Embryonic facial prominence (tissue), 1 donor: ENCODE data around the gene PSAPL1.

Source experiments
- DNase-seq: peaks from one replicate; pipeline ENCODE4 v3.0.0-alpha.2; 2016; ENCODE audit errors: extremely low spot score

Gene PSAPL1

DNA sequence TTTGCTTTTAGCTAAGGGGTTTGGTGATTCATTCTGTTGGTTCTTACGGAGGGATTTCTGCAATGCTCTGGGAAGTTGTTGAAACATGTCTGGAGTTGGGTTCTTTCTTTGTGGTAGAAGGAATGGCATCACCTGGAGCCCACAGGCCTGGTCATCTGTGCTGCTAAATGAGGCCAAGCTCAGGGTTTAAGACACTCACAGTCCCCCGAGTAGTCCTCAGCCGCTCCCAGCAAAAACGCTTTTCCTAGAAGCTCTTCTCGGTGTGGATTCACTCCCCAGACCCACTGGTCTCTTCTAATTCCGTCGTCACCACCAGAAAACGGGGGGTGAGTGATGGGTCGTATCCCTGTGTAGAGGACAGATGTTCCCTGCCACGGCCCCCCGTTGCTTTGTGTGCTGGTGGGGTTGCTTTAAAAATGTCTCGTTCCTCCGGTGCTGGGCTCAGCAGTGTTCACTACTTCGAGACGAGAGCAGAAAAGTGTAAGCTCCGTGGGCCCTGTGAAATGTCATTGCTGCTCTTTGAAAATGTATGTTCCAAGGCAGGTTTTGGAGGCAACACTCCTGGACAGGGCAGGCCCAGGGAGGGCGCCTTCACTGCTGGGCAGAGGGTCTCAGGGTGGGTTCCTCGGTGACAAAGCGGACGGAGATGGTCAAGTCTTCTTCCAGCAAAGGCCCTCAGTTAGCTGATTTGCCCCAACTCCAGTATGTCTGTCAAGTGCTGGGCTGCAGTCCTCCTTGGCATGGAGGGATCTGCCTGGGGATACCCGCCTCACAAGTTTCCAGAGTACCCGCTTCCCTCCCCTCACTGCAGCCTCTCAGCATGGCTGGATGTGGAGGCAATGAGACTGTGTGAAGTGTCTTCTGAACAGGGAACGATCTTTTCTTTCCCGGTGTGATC lies 37.3 kb downstream of the PSAPL1 start:
- DNase-seq: no peak

DNA sequence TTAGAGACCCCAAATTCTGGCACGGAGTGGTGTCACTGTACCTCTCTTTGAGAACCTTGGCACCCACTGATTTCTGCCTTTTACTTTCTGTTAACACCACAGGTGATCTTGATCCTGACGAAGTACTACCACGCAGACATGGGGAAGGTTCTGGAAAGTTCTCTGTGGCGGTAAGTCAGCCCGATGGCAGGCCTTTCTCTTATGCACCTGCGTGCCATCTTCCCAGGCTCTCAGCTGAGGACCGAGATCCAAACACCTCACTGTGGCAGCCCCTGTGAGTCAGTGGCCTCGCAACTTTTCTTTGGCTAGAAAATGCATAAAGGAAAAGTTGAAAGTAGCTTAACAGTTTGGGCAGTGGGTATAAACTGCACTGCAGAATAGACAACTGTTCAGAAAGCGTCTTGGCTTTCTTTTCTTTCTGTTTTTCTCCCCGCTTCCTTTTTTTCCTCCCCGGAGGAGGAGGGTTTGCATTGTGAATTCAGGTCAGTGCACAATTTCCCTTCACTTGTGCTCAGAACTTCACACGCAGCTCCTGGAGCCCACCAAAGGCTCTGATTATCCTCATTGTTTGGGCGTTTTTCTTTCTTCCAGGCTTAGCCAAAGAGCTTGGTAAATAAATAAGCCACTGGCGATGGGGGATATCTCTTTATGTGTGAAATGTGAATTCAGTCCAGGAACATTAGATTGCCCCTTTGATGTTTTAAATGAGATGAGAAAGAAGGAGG lies 38.4 kb downstream of the PSAPL1 start:
- no peak for DNase-seq

DNA sequence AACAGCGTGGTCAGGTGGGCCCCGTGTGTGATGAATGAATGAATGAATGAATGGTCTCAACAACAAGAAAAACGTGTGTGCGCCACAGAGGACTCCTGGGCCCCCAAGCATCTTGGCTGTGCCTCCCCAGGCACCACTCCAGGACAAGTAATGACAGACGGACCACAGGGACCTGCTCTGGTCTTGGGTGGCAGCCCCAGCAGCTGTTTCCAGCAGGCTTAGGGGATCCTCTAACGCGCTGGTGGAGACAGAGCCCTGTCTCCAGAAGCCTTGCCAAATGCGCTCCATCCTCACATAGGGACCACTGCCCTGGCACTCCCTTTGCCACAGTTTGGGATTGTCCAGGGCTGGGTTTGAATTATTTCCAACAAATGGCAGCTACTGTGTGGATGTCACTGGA lies 39.1 kb downstream of the PSAPL1 start:
- no peak for DNase-seq

DNA sequence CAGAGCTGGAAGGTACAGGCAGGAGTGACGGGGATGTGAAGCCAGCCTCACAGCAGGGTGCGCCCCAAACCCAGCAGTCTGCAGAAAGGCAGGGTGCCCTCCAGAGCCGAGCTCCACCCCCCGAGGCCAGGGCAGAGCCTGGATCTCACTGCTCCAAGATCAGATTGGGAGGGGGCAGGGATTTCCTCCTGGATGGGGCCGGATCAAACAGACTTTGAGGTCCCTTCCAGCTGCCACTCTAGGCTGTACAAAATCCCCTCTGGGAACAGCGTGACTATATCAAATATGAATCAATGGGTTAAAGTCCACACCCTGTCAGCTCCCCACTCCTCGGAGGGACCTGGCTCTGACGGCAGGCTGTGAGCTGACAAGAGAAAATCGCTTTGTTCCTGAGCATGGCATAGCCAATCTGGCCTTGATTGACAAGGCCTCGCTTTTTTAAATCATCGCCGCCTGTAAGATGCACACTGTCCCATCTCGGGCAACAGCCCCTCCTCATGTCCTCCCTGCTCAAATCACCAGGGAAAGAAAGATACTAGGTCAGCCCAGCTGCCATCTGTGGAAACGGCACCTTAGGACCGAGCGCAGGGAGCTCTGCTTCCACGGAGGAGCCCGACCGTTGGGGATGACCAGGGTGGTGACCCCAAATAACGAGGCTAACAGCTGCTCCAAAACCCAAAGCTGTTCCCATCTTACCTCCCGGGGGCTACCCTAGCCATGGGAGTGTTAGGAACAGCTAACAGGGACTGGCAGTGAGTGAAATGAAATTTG lies 39.9 kb downstream of the PSAPL1 start:
- DNase-seq: no peak

DNA sequence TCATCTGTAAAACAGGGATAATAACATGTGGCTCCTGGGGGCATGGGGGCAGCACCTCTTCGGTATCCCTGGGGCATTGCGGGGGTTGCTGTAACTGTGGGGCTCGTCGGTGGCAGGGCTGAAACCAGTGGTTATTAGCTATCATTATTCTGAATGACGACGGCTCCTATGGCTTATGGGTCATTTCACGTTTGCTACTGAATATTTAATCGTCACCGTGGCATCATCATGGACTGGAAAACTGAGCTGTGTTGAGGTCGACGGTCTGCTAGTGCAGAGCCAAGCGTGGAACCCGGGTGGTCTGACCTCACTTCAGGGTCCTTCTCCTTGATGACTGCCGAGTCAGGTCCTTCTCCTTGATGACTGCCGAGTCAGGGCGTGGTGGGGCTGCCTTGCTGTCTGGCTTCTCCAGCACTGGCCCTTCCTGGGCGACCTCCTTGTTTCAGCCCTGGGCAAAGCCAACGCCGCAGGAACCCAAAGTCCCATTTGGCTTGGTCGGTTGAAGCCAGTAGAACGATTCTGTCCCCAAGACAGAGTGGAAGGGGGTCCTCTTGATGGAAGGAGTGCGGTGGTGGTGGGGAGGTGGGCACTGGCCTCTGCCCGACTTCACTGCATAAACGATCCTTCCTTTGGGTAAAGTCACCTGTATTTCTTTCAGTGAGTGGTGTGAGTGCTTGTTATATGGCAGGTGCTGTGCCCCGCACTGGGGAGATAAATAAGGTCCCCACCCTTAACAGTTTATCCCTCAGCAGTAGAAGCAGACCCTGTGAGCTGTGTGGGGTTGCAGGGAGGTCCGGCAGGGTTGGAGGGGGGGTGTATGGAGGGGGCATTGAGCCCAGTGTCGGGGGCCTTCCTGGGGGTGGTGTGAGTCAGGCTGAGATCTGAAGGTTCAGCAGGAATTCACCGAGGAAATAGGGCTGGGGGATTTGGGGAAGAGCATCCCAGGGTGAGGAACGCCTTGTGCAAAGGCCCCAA lies 40.8 kb downstream of the PSAPL1 start:
- DNase-seq: no peak

DNA sequence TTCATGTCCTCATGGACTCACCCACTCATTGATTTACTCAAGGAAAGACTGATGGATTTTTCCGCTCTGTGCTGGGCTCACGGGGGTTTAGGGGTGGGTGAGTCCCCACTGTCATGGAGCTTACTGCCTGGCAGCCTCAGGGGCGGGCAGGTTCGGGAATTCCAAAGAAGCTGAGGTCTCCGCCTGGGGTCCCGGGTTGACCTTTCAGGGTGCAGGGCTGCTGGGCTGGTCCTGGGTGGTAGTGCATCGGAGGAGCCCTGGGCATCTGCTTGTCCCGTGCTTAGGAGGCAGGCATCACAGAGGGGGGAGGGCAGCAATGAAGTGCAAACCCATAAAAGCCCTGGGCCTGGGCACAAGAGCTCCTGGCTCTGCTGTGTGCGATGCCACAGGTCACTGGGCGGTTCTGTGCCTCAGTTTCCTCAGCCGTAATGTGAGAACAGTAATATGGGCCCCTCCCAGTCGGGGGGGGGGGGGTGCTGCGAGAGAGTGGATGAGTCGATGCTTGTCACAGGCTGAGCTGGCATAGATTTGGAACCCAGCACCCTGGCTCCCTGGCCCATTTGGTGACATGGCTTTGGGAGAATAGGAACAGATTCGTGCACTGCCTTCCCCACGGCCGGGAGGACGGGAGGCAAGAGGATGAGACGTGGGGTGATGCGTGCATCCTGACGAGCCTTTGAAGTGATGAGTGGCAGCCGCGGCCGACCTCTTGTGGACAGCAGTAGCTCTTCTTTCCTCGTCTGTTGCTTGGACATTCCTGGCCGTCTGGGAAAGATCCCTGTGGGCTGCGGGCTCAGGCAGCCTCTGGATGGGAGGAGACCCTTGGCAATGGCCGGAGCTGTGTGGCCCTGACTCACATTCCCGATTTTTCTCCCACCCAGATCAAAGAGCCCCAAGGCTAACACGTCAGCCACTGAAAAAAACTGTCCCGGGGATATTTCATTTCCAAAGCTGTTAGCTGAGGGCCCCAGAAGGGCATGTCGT lies 42.0 kb downstream of the PSAPL1 start:
- DNase-seq: no peak

DNA sequence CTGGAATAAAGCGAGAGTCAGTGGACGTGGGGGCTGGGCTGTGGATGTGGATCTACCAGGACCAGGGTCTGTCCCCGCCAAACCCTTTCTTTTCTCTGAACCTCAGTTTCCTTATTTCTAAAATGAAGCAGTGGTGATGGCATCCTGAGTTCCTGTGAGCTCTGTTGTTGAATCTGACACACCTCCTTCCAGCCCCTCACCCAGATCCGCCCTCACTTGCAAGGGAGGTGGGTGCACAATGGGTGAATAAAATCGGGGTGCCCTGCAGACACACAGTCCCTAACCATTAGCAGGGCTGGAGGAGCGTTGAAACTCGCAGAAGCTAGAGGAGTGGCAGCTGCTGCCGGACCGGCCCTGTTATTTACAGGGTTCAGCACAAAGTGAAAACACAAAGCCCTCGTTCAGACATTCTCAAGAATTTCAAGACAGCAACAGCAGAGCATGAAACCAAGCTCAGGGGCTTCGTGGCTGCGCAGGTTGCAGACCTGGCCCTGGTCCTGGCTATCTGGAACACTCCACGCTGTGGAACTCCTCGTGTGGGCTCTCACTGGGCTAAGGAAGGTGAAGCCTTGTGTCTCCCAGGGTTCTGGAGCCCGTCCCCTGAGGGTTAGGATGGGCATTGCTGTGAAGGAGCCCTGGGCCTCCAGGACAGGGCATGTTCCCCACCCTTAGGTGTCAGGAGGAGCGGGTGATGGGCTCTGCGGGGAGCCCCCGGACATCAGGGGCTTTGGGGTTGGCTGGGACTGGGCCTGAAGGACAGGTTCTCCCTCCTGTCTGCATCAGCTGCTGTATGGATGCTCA lies 42.9 kb downstream of the PSAPL1 start:
- DNase-seq: no peak

DNA sequence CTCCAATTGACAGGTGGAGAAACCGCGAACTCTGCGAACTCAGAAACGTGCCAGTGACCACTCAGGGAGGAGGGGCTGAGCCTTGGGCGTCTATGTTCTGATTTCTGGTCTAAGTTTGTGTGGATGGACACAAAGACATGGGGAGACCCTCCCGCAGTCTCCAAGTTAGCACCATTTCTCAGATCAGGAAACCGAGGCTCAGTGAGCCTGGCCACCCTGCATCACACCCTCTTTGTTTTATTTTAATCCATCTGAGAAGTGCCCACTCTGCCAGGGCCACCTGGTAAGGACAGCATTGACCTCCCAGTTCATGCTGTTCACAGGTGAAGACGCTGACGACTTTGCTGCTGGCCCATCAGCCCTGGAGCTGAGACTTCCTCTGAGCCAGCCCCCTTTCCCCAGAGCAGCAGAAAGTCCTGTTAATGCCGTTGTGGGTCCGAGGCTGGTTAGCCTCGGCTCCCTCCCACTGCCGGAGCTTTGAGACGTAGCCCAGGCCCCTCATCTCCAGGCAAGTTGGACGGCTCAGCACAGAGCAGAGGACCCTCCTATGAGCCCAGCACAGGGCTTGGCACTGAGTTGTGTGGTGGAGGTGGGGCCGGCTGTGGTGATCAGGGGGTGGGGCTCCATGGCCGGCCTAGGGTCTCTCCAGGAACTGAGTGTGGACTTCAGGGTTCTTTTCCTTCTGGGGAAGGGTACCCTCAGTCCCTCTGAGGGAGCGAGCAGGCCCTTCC lies 43.7 kb downstream of the PSAPL1 start:
- no peak for DNase-seq

DNA sequence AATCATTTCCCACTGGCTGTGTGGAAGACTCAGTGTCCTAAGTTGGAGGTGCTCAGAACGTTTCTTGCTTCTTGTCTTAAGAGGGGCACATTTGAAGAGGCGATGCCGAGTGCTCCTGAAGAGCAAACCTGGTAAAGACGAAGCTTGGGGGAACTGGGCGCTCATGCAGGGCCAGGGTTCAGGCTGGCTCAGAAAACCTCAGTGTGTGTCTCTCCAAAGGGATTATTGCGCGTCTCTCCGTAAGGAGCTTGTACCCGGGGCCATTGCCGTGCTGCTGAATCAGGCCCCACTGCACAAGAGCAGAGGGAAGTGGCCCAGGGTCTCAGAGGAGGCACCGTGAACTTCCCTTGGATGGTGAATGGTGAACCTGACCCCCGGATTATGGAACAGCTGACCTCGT lies 44.4 kb downstream of the PSAPL1 start:
- no peak for DNase-seq

DNA sequence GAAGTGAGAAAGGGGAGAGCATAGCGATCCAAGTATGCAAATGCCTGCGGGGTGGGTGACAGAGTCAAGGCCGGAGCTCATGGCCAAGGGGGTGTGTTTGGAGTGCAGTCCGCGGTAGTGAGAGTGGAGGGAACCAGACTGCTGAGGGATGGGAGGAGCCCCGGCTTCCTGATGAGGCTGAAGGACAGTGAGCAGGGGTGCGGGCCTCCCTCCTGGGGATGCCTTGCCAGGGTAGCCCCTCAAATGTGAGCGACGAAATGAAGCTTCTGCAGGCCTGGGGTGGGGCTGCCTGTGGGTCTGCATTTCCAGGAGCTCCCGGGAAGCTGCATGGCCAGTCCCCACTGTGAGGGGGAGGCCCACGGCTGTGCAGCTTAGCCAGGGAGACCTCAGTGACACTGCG lies 45.0 kb downstream of the PSAPL1 start:
- DNase-seq: no peak

DNA sequence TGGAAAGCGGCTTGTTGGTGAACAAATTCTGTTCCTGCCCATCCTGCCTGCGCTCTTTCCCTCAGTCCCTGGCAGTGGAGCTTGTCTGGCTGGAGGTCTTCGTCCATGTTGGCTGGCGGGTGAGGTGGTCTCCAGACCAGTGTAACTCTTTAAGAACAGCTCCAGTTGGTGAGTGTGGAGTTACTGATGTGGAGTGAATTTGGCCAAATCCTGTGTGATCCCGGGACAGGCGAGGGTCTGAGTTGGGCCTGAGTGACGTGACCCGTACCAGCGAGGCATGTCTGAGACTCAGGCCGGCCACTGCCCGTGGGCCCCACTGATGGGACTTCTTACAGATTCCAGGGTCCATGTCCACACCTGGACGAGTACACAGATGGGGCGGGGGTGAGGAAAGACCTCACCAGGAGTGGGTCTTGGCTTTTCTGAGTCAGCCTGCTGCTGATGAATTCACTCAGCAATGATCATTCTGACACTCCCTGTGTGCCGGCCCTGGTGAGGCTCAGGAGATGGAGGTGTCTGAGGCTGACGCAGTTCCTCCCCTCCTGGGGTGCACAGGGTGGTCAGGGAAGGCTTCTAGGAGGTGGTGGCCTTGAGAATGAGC lies 45.5 kb downstream of the PSAPL1 start:
- DNase-seq: no peak

DNA sequence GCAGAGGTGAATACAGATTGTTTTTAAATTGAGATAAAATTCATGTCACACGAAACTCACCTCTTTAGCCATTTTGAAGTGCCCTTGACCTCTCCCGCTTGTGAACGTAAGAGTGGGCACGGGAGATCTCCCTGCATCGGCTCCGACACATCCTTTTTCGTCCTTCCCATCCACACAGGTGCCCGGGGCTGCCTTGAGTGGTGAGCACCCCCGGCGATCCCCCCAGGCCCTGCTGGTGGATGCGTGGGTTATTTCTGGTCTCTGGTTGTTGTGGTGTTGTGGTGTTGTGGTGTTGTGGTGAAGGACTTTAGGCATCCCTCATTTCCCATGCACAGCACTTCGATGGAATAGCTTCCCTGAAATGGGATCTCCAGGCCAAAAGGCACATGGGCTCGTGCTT lies 46.1 kb downstream of the PSAPL1 start:
- DNase-seq: no peak

DNA sequence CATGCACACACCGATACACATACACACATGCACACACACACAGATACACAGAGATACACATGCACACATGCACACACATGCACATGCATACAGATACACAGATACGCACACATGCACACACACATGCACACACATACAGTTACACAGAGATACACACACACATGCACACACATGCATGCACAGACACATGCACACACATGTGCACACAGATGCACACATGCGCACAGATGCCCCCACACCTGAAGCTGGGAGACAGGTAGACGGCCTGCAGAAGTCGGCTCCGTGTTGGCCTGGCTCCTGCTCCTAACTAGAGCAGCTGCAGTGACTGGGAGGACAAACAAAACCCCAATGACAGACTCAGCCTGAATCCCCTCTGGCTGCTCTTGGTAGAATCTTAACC lies 46.8 kb downstream of the PSAPL1 start:
- no peak for DNase-seq

DNA sequence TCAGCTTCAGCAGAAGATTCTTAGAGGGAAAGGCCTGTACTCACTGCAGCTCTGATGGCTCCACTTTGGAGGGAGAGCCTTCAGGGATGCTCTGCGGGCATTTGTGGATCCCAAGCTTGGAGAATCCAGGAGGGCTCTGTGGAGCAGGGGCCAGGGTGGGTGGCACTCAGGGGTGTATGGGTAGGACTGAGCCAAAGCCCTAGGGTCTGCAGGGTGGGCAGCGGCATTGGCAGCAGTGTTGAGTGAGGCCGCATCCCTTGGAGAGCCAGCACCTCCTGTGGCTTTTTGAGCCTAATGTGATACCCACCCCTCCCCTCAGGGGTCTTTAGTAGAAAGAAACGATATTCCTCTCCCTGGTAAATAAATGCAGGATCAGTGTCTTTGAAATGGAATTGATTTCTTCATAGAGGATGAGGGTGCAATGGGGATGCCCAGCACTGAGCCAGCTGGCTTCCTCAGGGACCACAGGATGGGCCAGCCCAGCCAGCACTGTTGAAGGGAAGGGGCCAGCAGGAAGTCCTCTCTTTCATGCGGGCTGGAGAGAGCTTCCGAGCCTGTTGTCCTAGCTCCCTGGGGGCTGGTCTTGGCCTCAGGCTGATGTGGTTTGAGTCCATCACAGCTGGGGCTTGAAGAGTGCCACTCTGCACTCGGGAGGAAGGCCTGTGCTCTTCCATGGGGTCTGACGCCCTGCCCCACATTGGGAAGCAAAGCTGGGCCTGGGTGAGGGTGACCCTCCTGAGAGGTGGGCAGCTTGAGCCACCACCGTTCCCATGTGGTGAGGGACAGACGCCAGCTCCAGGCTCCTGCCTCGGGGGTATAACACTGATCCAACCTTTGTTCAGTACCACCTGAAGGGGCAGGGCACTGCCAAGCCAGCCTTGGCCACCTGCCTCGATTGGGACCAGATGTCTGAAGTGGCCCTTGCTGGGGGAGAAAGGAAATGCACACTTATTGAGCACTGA lies 49.5 kb downstream of the PSAPL1 start:
- DNase-seq: no peak

DNA sequence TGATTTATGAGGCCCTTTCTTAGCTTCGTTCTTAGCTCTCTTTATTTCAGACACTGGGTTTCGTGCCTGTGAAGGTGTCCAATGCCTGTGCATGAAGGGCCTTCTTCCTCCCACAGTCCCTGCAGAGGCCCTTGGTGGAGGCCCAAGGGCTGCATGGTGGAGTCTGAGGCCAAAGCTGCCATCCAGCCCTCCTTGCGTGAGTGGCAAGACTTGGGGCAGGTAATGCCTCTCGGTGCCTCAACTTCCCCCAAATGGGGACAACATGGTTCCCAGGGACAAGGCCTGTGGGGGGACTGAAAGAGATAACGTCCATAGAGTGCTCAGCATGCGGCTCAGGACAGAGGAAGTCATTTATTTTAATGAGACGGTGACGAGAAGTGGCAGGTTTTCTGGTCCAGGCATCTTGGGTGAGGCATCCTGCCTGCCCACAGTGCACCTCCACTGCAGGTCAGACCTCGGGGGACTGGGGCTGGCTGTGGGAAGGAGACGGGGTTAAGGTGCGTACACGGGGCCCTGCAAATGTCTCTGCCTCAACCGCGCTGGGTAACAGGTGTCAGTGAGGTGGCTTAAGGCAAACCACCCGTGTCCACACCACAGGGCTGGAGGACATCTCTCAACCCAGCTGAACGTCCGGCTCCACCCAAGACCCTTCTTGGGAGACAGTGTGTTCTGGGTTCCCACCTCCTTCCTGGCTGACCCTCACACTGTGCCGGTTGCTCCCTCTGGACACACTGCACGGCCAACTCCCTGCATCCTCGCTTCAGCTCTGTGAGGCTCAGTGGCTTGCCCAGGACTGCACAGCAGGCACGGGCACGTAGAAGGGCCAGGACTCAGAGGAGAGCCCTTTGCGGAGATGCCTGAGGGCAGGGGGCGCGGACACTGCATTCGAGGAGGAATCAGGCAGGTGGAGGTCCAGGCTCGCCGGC lies 50.5 kb downstream of the PSAPL1 start:
- DNase-seq: no peak

DNA sequence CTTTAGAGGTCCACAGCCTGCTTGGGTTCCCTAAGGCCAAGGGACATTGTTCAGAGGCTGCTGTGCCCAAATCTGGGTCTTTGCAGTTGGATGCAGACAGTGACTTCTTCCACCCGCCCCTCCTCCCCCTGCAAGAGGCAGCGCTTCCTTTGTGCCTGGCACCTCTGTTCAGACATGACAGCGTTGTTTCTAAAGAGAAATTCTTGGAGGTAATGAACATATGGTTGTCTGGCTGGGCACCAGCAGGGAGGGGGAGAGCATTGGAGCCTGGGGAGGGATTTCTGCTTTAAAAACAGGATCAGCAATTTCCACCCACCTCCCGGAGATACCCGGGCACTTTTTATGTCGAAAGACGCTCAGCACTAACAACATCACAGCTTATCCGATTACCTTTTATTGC lies 51.5 kb downstream of the PSAPL1 start:
- DNase-seq: no peak
